Testis (tissue), 2 donors: ENCODE results near the gene GMPR.
"Not testable (repeated sequence)": the region's sequence is repeated elsewhere in the genome, so short reads cannot be mapped to it uniquely, and the experiment has no call there.

ENCODE experiments used
- CTCF ChIP-seq, 3 experiments: fragments of 450-650 bp in 2 of 3; fragments of 200-600 bp in 1 of 3; sonication (generic) in 1 of 3; IDR thresholded peaks; one replicate each; pipeline ENCODE4 v1.5.1; 2016 to 2019; ENCODE audit warnings: antibody characterized with exemption in 3 of 3, mild to moderate bottlenecking in 2 of 3, moderate library complexity in 1 of 3
- POLR2A ChIP-seq: fragments of 450-650 bp; IDR thresholded peaks from one replicate; pipeline ENCODE4 v1.6.1; 2017; ENCODE audit warnings: antibody characterized with exemption, mild to moderate bottlenecking, moderate library complexity

GRCh38 chr6:16262773-16263172, 24.4 kb downstream of the GMPR start:
- not testable (repeated sequence) for TF ChIP-seq POLR2A; CTCF (IDR thresholded peaks at IDR 0.05)
